Measurements from ENCODE around the gene TMEM126B. TPM values are rescaled to one million over a fixed set of nuclear protein-coding genes. Genes with fewer than 3 reads are reported as not detected.

Gene TMEM126B
- total RNA-seq, 1 donor from 2014 or later, result 49.6 TPM

DNA sequence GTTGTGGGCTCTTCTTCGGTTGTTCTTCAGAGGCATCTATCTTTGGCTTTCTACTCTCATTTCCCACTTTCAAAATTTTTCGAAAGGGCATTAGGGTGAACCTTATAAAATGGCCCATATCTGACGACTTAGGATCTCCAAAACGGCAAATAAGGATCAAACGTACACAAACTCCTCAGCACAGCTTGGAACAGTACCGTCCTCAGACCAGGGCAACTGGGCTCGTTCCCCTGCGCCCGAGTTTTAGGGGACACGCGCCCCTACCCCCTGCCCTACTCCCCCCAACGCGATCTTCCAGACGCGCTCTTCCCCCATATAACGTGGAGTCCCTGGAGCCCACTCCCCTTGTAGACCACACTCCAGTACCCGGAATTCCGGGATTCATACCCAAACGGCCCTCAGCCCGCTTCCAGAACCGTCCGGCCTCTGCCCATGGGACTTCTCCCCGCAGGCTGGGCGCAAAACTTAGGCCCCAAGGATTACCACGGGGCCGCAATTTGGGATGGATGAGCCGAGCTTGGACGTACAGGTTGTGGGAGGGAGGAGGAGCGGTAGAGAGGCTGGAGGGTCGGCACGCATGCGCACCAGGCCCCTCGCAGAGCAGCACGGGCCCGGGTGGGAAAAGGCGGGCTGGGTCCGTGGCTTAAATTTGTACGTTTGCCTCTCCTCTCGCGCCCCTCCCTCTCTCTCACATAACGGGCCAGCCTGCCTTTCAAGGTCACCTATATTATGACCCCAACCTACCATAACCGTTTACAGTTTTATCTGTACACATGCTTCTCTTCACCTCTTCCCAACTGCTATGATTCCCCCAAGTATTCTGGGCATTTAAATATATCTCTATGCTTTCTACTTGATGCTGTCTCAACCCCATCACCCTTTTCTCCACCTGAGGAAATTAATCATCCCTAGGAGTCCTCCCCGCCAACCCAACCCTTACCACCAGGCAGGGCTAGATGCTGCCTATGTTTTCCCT lies 54.2 kb downstream of the TMEM126B start:
- DNase-seq (peak; percentile 80), ATAC-seq (peak; percentile 82 to 89)
- H3K9me3 ChIP-seq, result no peaks in the 10 kb centered on the region
- intact Hi-C loops (cut with DNase I), result no loop called here
- H3K27me3 ChIP-seq (ENCODE audit: low read depth), result no peaks in the 10 kb centered on the region
- H3K36me3 ChIP-seq, result no peaks in the 10 kb centered on the region
- TF ChIP-seq, protein P1, sequence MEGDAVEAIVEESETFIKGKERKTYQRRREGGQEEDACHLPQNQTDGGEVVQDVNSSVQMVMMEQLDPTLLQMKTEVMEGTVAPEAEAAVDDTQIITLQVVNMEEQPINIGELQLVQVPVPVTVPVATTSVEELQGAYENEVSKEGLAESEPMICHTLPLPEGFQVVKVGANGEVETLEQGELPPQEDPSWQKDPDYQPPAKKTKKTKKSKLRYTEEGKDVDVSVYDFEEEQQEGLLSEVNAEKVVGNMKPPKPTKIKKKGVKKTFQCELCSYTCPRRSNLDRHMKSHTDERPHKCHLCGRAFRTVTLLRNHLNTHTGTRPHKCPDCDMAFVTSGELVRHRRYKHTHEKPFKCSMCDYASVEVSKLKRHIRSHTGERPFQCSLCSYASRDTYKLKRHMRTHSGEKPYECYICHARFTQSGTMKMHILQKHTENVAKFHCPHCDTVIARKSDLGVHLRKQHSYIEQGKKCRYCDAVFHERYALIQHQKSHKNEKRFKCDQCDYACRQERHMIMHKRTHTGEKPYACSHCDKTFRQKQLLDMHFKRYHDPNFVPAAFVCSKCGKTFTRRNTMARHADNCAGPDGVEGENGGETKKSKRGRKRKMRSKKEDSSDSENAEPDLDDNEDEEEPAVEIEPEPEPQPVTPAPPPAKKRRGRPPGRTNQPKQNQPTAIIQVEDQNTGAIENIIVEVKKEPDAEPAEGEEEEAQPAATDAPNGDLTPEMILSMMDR (IDR thresholded peaks at IDR 0.05), result no peak
- H3K27ac ChIP-seq, result peak overlapping the region; percentile 54
- H3K4me1 ChIP-seq, result peaks cover 14% of the 10 kb centered on the region
- peak overlapping the region; percentile 63 for H3K4me3 ChIP-seq

DNA sequence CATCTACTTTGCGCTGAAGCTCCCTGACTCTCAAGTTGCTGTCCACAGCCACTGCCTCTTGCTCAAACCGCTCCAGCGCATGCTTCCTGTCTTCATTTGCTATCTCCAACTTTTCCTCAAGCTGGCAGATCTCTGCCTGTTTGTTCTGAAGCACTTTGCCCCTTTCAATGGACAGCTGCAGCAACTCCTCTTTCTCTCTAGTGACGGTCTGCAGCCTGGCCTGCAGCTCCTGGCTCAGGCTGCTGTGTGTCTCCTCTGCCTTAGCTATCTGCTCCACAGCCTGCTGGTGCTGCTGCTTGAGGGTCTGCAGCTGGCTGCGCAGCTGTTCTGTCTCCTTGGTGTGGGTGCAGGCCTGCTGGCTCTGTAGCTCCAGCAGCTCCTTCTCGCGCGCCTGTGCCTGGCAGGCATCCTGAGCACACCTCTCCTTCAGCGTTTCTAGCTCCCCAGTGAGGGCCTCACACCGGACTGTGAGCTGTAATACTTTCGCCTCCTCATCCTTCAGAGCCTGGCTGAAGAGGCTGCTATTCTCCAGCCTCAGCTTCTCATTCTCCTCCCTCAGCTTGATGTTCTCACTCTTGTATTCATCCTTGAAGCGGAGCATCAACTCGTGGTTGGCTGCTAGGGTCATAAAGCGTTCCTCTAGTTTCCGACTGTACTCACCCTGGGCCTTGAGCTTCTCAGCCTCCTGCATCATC lies 56.9 kb downstream of the TMEM126B start:
- Histone ChIP-seq H3K36me3 (no peaks in the 10 kb centered on the region), H3K4me3 (peak overlapping the region; percentile 40), H3K9me3 (no peaks in the 10 kb centered on the region), H3K27ac (peak overlapping the region; percentile 48), H3K27me3 (ENCODE audit: low read depth) (no peaks in the 10 kb centered on the region), H3K4me1 (peaks cover 14% of the 10 kb centered on the region)
- peak; percentile 38 to 75 for ATAC-seq
- TF ChIP-seq, protein P1 (IDR thresholded peaks at IDR 0.05), result no peak
- intact Hi-C loops (cut with DNase I), result no loop called here
- DNase-seq, result peak; percentile 48

DNA sequence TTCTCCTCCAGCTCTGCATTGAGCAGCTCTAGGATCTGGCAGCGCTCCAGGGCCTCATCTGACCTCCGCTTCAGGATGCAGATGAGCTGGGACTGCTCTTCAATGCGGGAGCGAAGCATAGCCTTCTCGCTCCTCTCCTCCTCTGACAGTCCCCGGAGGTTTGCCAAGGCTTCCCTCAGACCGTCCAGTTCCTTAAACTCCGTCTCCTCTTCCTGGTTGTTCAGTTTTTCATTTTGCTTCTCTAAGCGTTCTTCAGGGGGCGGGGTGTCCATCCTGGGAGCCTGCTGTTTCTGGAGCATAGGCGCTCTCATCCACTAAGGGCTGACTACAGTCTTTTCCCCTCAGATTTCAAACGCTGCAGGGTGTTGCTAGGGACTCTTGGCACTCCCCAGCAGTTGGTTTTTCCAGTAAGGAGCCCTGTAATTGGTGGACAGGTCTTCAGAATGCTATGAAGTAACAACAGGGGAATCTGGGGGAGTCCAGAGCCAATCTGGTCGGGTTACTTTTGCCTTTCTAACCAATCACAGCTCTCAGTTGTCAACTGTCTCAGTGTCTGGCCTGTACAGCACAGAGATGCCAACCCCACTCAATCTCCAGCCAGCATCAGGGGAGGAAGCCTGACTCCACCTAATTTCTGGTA lies 57.5 kb downstream of the TMEM126B start, which contains the start of gene CCDC89:
CCDC89 (minus strand) TSS at position 376 of the 640 bp plus-strand sequence; CDS start at position 311, 65 bp downstream.
- no peaks in the 10 kb centered on the region for H3K36me3 ChIP-seq

More for the DNA sequence above, 57.5 kb downstream of the TMEM126B start, which contains the start of gene CCDC89:
- Histone ChIP-seq H3K9me3 (no peaks in the 10 kb centered on the region), H3K4me1 (peaks cover 14% of the 10 kb centered on the region), H3K27ac (peak within 1 kb of the TSS; percentile 50), H3K4me3 (peak within 1 kb of the TSS; percentile 40), H3K27me3 (ENCODE audit: low read depth) (no peaks in the 10 kb centered on the region)
- peak; percentile 54 for DNase-seq
- intact Hi-C loops (cut with DNase I), result no loop called here
- TF ChIP-seq, protein P1 (IDR thresholded peaks at IDR 0.05), result no peak
- ATAC-seq, result peak; percentile 78 to 80

Other genes starting within 250 kb of the TMEM126B start
- 7.2 TPM for gene DLG2, start 1.2 kb upstream of the TMEM126B start, total RNA-seq
- gene TMEM126A, start 19.4 kb downstream of the TMEM126B start, total RNA-seq, result 26.9 TPM
- 39.6 TPM for gene CREBZF, start 36.5 kb downstream of the TMEM126B start, total RNA-seq
- 1.6 TPM for gene CCDC89, start 57.6 kb downstream of the TMEM126B start, total RNA-seq
- 23.6 TPM for gene SYTL2, start 182.5 kb downstream of the TMEM126B start, total RNA-seq
- not detected for gene CCDC83, start 226.8 kb downstream of the TMEM126B start, total RNA-seq